Medulla oblongata (tissue), 1 donor: ENCODE results near the gene PDE6D.

ENCODE experiments used
- DNase-seq: peaks from one replicate; pipeline ENCODE4 v3.0.0-alpha.2; 2015; ENCODE audit errors: extremely low spot score

PDE6D gene

GRCh38 chr2:231683292-231684235, 97.5 kb downstream of the PDE6D start:
- no peak for DNase-seq

DNA sequence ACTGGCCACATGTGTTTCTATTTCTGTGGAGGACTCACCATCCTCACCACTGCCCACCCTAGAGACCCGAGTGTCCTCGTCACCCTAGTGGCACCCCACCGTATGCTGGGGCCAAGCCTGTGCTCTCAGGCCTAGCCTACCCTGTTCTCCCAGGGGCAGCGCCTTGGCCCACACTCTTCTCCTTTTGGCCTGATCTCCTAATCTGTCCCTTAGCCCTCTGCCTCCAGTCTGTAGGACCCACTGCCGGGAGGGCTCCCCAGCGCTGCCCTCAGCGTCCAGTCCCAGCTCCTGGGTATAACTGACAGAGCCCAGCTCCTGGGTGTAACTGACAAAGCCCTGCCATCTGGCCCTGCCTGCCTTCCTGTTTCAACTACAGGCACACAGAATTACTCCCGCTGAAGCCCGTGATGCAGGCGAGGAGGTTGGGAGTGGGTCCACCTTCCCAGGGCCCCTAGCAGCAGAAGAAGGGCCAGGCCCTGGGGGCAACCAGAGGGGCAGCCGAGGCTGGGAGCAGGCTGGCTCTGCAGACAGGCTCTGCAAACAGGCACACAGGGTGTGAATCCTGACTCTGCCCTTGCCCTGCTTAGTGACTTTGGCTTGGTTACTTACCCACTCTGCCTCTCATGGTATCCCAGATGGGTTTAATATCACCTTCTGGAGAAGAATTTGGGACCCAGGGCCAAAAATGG, 98.3 kb downstream of the PDE6D start:
- DNase-seq = no peak
